ENCODE measurements around the gene RASIP1. TPM values are rescaled to one million over a fixed set of nuclear protein-coding genes. Genes with fewer than 3 reads are reported as not detected.
"Not testable (repeated sequence)": the region's sequence is repeated elsewhere in the genome, so short reads cannot be mapped to it uniquely, and the experiment has no call there.

Gene RASIP1
- 0.28 TPM for polyA plus RNA-seq (2013)

DNA sequence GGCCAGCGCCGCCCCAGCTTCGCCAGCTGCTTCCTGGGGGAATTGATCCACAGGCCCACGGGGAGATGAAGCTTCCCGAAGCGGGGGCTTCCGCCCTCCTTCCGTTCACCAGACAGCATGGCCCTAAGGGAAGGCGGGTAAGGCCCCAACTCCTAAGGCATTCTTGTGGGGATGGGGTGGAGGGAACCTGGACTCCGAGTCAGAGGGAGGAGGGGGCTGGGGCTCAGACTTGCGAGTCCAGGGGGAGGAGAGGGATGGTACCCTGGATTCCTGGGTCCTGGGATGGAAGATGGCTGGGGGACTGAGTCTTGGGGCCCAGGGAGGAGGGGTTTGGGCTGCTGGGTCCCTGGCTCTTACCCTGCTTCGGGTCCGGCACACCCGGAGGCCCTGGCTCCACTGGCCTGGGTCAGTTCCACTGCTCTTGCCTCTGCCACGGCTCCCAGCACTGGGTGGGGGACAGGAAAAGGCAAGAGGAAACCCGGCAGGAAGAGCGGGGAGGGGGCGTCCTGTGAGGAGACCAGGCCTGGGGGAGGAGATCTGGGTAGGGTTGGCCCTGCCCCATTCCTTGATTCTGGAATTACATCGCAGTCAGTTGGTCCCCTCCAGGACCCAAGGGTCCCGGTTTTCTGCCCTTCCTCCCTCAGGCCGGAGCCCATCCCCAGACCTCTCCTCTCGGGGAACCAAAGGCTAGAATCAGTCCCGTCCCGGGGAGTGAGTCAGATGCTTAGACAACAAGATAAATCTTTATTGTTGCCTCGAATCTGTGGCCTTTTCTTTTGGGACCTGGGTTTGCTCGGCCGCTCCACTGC is at the start of gene RASIP1:
RASIP1 (minus strand) TSS at position 447 of the 809 bp plus-strand sequence; CDS start at position 119, 328 bp downstream.
- no peak for DNase-seq
- H3K27me3 ChIP-seq (replicated peaks in 2 of 5; ENCODE audit: control insufficient read depth in 4 of 5, insufficient read depth in 5 of 5, low read length in 4 of 5) = peaks cover 0 to 20% (median 14%) of the 10 kb centered on the region in 5 experiments
- no peak within 1 kb of the TSS for H3K27ac ChIP-seq (ENCODE audit: insufficient read depth in 1 of 2, low read depth in 1 of 2, low read length in 2 of 2, poor library complexity in 1 of 2, severe bottlenecking in 2 of 2)
- WGBS (ENCODE audit: insufficient coverage) = 18% methylated on average over 25 of the region's 27 CpGs
- H3K9me3 ChIP-seq (ENCODE audit: control extremely low read depth in 1 of 5, control insufficient read depth in 4 of 5, insufficient read depth in 2 of 5, low read depth in 1 of 5, low read length in 4 of 5) = no peaks in the 10 kb centered on the region
- CTCF ChIA-PET = interaction anchor here (1.4 to 3.5 kb wide), 5 partner anchors 15 to 66 kb away, joined by 4 to 16 read pairs (median 4); no protein-coding TSS in a partner anchor
- no peaks in the 10 kb centered on the region for H3K36me3 ChIP-seq (ENCODE audit: control insufficient read depth in 4 of 4, insufficient read depth in 4 of 4, low read length in 3 of 4)
- peaks cover 0 to 34% (median 31%) of the 10 kb centered on the region in 4 experiments for H3K4me1 ChIP-seq (ENCODE audit: control extremely low read depth in 1 of 4, control insufficient read depth in 4 of 4, insufficient read depth in 4 of 4, low read length in 3 of 4)
- POLR2A ChIA-PET = interaction anchor here (0.7 to 1.8 kb wide), 2 partner anchors 16 to 20 kb away, joined by 3 to 6 read pairs; no protein-coding TSS in a partner anchor
- H3K4me3 ChIP-seq (ENCODE audit: control insufficient read depth in 1 of 7, extremely low read depth in 1 of 7, insufficient read depth in 4 of 7, low read depth in 2 of 7, low read length in 6 of 7) = peak within 1 kb of the TSS in 4 of 7 experiments; percentile 56 to 72 (median 65)

GRCh38 chr19:48787331-48787730 is 46.9 kb upstream of the RASIP1 start:
- DNase-seq; H3K4me3 ChIP-seq (ENCODE audit: control insufficient read depth in 1 of 7, extremely low read depth in 1 of 7, insufficient read depth in 4 of 7, low read depth in 2 of 7, low read length in 6 of 7); H3K36me3 ChIP-seq (ENCODE audit: control insufficient read depth in 4 of 4, insufficient read depth in 4 of 4, low read length in 3 of 4); H3K27me3 ChIP-seq (replicated peaks in 2 of 5; ENCODE audit: control insufficient read depth in 4 of 5, insufficient read depth in 5 of 5, low read length in 4 of 5); H3K27ac ChIP-seq (ENCODE audit: insufficient read depth in 1 of 2, low read depth in 1 of 2, low read length in 2 of 2, poor library complexity in 1 of 2, severe bottlenecking in 2 of 2); H3K4me1 ChIP-seq (ENCODE audit: control extremely low read depth in 1 of 4, control insufficient read depth in 4 of 4, insufficient read depth in 4 of 4, low read length in 3 of 4); H3K9me3 ChIP-seq (ENCODE audit: control extremely low read depth in 1 of 5, control insufficient read depth in 4 of 5, insufficient read depth in 2 of 5, low read depth in 1 of 5, low read length in 4 of 5); POLR2A ChIA-PET: not testable (repeated sequence)
- WGBS (ENCODE audit: insufficient coverage) = 97% methylated on average over 7 of the region's 9 CpGs
- CTCF ChIA-PET = interaction anchor here (0.6 to 27.8 kb wide), 23 partner anchors 8 to 287 kb away, joined by 3 to 376 read pairs (median 4); partner anchors contain the start of genes BAX, BCAT2, FGF21 and HSD17B14

- H3K36me3 ChIP-seq (ENCODE audit: control insufficient read depth in 4 of 4, insufficient read depth in 4 of 4, low read length in 3 of 4); H3K27ac ChIP-seq (ENCODE audit: insufficient read depth in 1 of 2, low read depth in 1 of 2, low read length in 2 of 2, poor library complexity in 1 of 2, severe bottlenecking in 2 of 2); H3K4me1 ChIP-seq (ENCODE audit: control extremely low read depth in 1 of 4, control insufficient read depth in 4 of 4, insufficient read depth in 4 of 4, low read length in 3 of 4); POLR2A ChIA-PET; DNase-seq; H3K9me3 ChIP-seq (ENCODE audit: control extremely low read depth in 1 of 5, control insufficient read depth in 4 of 5, insufficient read depth in 2 of 5, low read depth in 1 of 5, low read length in 4 of 5); H3K4me3 ChIP-seq (ENCODE audit: control insufficient read depth in 1 of 7, extremely low read depth in 1 of 7, insufficient read depth in 4 of 7, low read depth in 2 of 7, low read length in 6 of 7); H3K27me3 ChIP-seq (replicated peaks in 2 of 5; ENCODE audit: control insufficient read depth in 4 of 5, insufficient read depth in 5 of 5, low read length in 4 of 5): not testable (repeated sequence)
- WGBS (ENCODE audit: insufficient coverage) = 92% methylated on average over 7 of the region's 7 CpGs
- CTCF ChIA-PET = interaction anchor here (1.1 to 27.8 kb wide), 2 partner anchors 9 to 58 kb away, joined by 3 to 376 read pairs; partner anchors contain the start of gene HSD17B14
These were observed 46.0 kb upstream of the RASIP1 start for GRCh38 chr19:48786422-48786821.

DNA sequence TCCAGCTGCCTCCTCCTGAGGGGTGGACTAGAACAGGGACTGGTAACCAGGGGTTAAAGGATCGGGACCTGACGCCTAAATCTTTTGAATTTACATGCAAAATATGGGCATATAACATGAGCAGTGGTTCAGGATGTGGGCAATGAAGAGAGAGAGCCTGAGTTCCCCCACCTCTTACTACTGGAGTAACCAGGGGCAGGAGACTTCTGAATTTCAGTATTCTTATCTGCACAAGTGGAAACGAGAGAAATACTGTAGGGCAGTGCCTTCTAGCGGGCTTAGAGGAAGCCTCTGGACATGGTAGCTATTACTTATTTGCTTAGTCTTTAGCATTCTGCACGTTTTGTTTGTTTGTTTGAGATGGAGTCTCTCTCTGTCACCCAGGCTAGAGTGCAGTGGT is 44.1 kb upstream of the RASIP1 start:
- ChIA-PET CTCF (interaction anchor here (0.6 to 27.8 kb wide), 5 partner anchors 11 to 139 kb away, joined by 3 to 376 read pairs (median 6); partner anchors contain the start of genes CA11 and HSD17B14), POLR2A (no interaction called here)
- H3K9me3 ChIP-seq (ENCODE audit: control extremely low read depth in 1 of 5, control insufficient read depth in 4 of 5, insufficient read depth in 2 of 5, low read depth in 1 of 5, low read length in 4 of 5) = no peaks in the 10 kb centered on the region
- H3K36me3 ChIP-seq (ENCODE audit: control insufficient read depth in 4 of 4, insufficient read depth in 4 of 4, low read length in 3 of 4) = no peaks in the 10 kb centered on the region
- peak in 2 of 3 donors; percentile 48 to 69 for DNase-seq
- no peak overlapping the region for H3K27ac ChIP-seq (ENCODE audit: insufficient read depth in 1 of 2, low read depth in 1 of 2, low read length in 2 of 2, poor library complexity in 1 of 2, severe bottlenecking in 2 of 2)
- H3K27me3 ChIP-seq (replicated peaks in 2 of 5; ENCODE audit: control insufficient read depth in 4 of 5, insufficient read depth in 5 of 5, low read length in 4 of 5) = no peaks in the 10 kb centered on the region
- H3K4me1 ChIP-seq (ENCODE audit: control extremely low read depth in 1 of 4, control insufficient read depth in 4 of 4, insufficient read depth in 4 of 4, low read length in 3 of 4) = peaks cover 0 to 7% (median 3%) of the 10 kb centered on the region in 4 experiments
- H3K4me3 ChIP-seq (ENCODE audit: control insufficient read depth in 1 of 7, extremely low read depth in 1 of 7, insufficient read depth in 4 of 7, low read depth in 2 of 7, low read length in 6 of 7) = no peak overlapping the region
- 67% methylated on average over 1 of the region's 5 CpGs for WGBS (ENCODE audit: insufficient coverage)

- peak in 1 of 3 donors; percentile 43 for DNase-seq
- H3K4me1 ChIP-seq (ENCODE audit: control extremely low read depth in 1 of 4, control insufficient read depth in 4 of 4, insufficient read depth in 4 of 4, low read length in 3 of 4) = peaks cover 0 to 7% (median 3%) of the 10 kb centered on the region in 4 experiments
- H3K27me3 ChIP-seq (replicated peaks in 2 of 5; ENCODE audit: control insufficient read depth in 4 of 5, insufficient read depth in 5 of 5, low read length in 4 of 5) = no peaks in the 10 kb centered on the region
- H3K36me3 ChIP-seq (ENCODE audit: control insufficient read depth in 4 of 4, insufficient read depth in 4 of 4, low read length in 3 of 4) = no peaks in the 10 kb centered on the region
- WGBS (ENCODE audit: insufficient coverage) = 91% methylated on average over 10 of the region's 14 CpGs
- no peak overlapping the region for H3K4me3 ChIP-seq (ENCODE audit: control insufficient read depth in 1 of 7, extremely low read depth in 1 of 7, insufficient read depth in 4 of 7, low read depth in 2 of 7, low read length in 6 of 7)
- H3K9me3 ChIP-seq (ENCODE audit: control extremely low read depth in 1 of 5, control insufficient read depth in 4 of 5, insufficient read depth in 2 of 5, low read depth in 1 of 5, low read length in 4 of 5) = no peaks in the 10 kb centered on the region
- ChIA-PET CTCF (interaction anchor here (0.8 to 27.8 kb wide), 3 partner anchors 22 to 106 kb away, joined by 4 to 376 read pairs (median 4); partner anchors contain the start of gene HSD17B14), POLR2A (no interaction called here)
- no peak overlapping the region for H3K27ac ChIP-seq (ENCODE audit: insufficient read depth in 1 of 2, low read depth in 1 of 2, low read length in 2 of 2, poor library complexity in 1 of 2, severe bottlenecking in 2 of 2)
These were observed 40.4 kb upstream of the RASIP1 start for GRCh38 chr19:48780631-48781391.

DNA sequence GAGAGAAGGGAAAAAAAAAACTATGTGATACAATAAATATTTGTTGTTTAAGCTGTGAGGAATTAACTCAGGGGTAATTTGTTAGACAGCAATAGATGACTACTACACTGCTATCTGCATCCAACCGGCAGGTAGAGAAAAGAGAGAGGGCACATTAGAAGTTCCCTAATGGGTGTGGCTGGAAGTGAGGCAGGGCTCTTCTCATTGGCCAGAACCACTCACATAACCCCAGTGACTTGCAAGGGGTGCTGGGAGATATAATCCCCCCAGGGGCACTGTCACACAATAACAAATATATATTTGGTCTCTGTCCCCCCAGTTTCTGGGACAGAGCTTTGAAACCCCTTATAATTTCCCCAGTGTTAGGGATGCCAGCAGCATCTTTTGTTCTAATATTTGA is 39.2 kb upstream of the RASIP1 start:
- POLR2A ChIA-PET = no interaction called here

More for the DNA sequence above, 39.2 kb upstream of the RASIP1 start:
- H3K36me3 ChIP-seq (ENCODE audit: control insufficient read depth in 4 of 4, insufficient read depth in 4 of 4, low read length in 3 of 4) = no peaks in the 10 kb centered on the region
- H3K27me3 ChIP-seq (replicated peaks in 2 of 5; ENCODE audit: control insufficient read depth in 4 of 5, insufficient read depth in 5 of 5, low read length in 4 of 5) = no peaks in the 10 kb centered on the region
- WGBS (ENCODE audit: insufficient coverage) = no CpG with 5 or more reads among the region's 1 CpG
- DNase-seq = peak in 1 of 3 donors; percentile 31
- CTCF ChIA-PET = interaction anchor here (0.7 to 1.2 kb wide), 3 partner anchors 15 to 105 kb away, joined by 3 to 4 read pairs (median 4); no protein-coding TSS in a partner anchor
- no peak overlapping the region for H3K4me3 ChIP-seq (ENCODE audit: control insufficient read depth in 1 of 7, extremely low read depth in 1 of 7, insufficient read depth in 4 of 7, low read depth in 2 of 7, low read length in 6 of 7)
- no peak overlapping the region for H3K27ac ChIP-seq (ENCODE audit: insufficient read depth in 1 of 2, low read depth in 1 of 2, low read length in 2 of 2, poor library complexity in 1 of 2, severe bottlenecking in 2 of 2)
- no peaks in the 10 kb centered on the region for H3K9me3 ChIP-seq (ENCODE audit: control extremely low read depth in 1 of 5, control insufficient read depth in 4 of 5, insufficient read depth in 2 of 5, low read depth in 1 of 5, low read length in 4 of 5)
- peaks cover 0 to 7% (median 3%) of the 10 kb centered on the region in 4 experiments for H3K4me1 ChIP-seq (ENCODE audit: control extremely low read depth in 1 of 4, control insufficient read depth in 4 of 4, insufficient read depth in 4 of 4, low read length in 3 of 4)

Measured in common myeloid progenitor, CD34-positive (primary cell).